GM06990 (cell line): ENCODE measurements around the gene AGAP1.

Experiments used
- DNase-seq: peaks from one replicate; pipeline ENCODE4 v3.0.0-alpha.2; 2011; ENCODE audit not compliant: insufficient read length; ENCODE audit errors: extremely low read depth
- H3K27me3 ChIP-seq: replicated peaks from 2 replicates; pipeline ENCODE4 v1.6.0; 2011; ENCODE audit warnings: low read length; ENCODE audit not compliant: control insufficient read depth, insufficient read depth
- H3K36me3 ChIP-seq: 2 replicates; pipeline ENCODE4 v1.5.1; 2011; ENCODE audit warnings: low read length; ENCODE audit not compliant: control insufficient read depth, insufficient read depth
- H3K4me3 ChIP-seq: replicated peaks from 2 replicates; pipeline ENCODE4 v1.5.1; 2011; ENCODE audit warnings: low read depth, mild to moderate bottlenecking, control low read depth, low read length
- CTCF ChIP-seq: IDR thresholded peaks from 2 replicates; pipeline ENCODE4 v1.5.1; 2011; ENCODE audit warnings: low read length, control low read depth, mild to moderate bottlenecking, inconsistent platforms; ENCODE audit not compliant: insufficient read depth, poor library complexity, severe bottlenecking

The AGAP1 gene

DNA sequence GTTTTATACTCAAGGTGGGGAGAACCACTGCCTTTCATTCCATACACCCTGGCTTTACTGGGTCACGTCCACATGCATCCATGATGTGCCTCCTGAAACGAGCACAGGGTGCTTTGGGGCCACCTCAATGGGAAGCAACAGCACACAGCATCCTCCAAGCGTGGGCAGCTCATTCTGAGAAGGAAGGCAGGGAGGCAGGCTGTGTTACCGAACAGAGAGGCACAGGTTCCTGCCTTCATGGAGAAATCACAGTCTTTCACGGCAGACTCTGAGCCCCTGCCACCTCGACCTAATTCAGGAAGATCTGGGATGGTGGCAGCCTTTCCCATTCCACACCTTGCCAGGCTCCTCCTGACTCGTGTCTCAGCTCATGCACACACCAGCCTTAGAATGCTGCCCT, 544.3 kb downstream of the AGAP1 start:
- TF ChIP-seq CTCF = no peak
- Histone ChIP-seq H3K4me3 (no peak overlapping the region), H3K36me3 (no peaks in the 10 kb centered on the region), H3K27me3 (no peaks in the 10 kb centered on the region)
- no peak for DNase-seq

GRCh38 chr2:236040600-236041328, 546.9 kb downstream of the AGAP1 start:
- Histone ChIP-seq H3K36me3 (no peaks in the 10 kb centered on the region), H3K4me3 (no peak overlapping the region)
- TF ChIP-seq CTCF = no peak

GRCh38 chr2:236041616-236042015, 547.8 kb downstream of the AGAP1 start:
- no peak for TF ChIP-seq CTCF
- DNase-seq = no peak
- Histone ChIP-seq H3K4me3 (no peak overlapping the region), H3K36me3 (no peaks in the 10 kb centered on the region), H3K27me3 (no peaks in the 10 kb centered on the region; the same call in 1 of the 2 replicates)

More at GRCh38 chr2:236040600-236041328, 546.9 kb downstream of the AGAP1 start:
- no peaks in the 10 kb centered on the region; the same call in 1 of the 2 replicates for H3K27me3 ChIP-seq
- DNase-seq = no peak

GRCh38 chr2:236042087-236042486, 548.2 kb downstream of the AGAP1 start:
- no peaks in the 10 kb centered on the region; the same call in 1 of the 2 replicates for H3K27me3 ChIP-seq
- H3K4me3 ChIP-seq = no peak overlapping the region
- no peaks in the 10 kb centered on the region for H3K36me3 ChIP-seq
- TF ChIP-seq CTCF = no peak
- no peak for DNase-seq

GRCh38 chr2:236044191-236044590, 550.3 kb downstream of the AGAP1 start:
- Histone ChIP-seq H3K4me3 (no peak overlapping the region), H3K27me3 (no peaks in the 10 kb centered on the region; the same call in 1 of the 2 replicates), H3K36me3 (no peaks in the 10 kb centered on the region)
- no peak for TF ChIP-seq CTCF
- no peak for DNase-seq
